ENCODE data around the gene NME3. TPM values are rescaled to one million over a fixed set of nuclear protein-coding genes. Genes with fewer than 3 reads are reported as not detected.

NME3 gene
- total RNA-seq (10 to 100 TPM; 45.1 to 95.9 (median 87.5) TPM), total RNA-seq (5.1 to 58.9 (median 27.9) reads per million in 29 experiments)
- 46.4 TPM for total RNA-seq (2013)

- Histone ChIP-seq H3K9me3 (no peaks in the 10 kb centered on the region), H3K4me3 (ENCODE audit: control insufficient read depth in 1 of 2, extremely low read depth in 1 of 2, low read length in 1 of 2) (peak within 1 kb of the TSS; percentile 67 to 79), H3K4me1 (ENCODE audit: control insufficient read depth in 1 of 2, extremely low read depth in 1 of 2, insufficient read depth in 2 of 2, low read length in 2 of 2) (peaks cover 4 to 45% of the 10 kb centered on the region in 2 experiments), H3K27ac (ENCODE audit: low read length) (peak within 1 kb of the TSS; percentile 54), H3K27me3 (replicated peaks in 1 of 2; ENCODE audit: control insufficient read depth in 2 of 2, extremely low read depth in 1 of 2, insufficient read depth in 2 of 2, low read length in 1 of 2) (no peaks in the 10 kb centered on the region), H3K36me3 (ENCODE audit: control insufficient read depth in 2 of 2, extremely low read depth in 1 of 2, insufficient read depth in 1 of 2, low read length in 1 of 2) (peaks cover 6 to 27% of the 10 kb centered on the region in 2 donors)
- under 1% methylated on average over 68 of the region's 79 CpGs for WGBS (ENCODE audit: insufficient coverage)
- Mint-ChIP-seq H3K9me3 (no peaks in the 10 kb centered on the region), H3K36me3 (peaks cover 6% of the 10 kb centered on the region), H3K4me1 (peaks cover 17 to 24% (median 18%) of the 10 kb centered on the region in 3 donors), H3K4me3 (peak within 1 kb of the TSS; percentile 94 to 98 (median 97)), H3K27me3 (no peaks in the 10 kb centered on the region), H3K27ac (peak within 1 kb of the TSS; percentile 95 to 97)
- DNase-seq: peak; percentile 17 to 80 (median 61)
- CTCF ChIA-PET: interaction anchor here in 1 of 2 donors (2.2 kb wide), 1 partner anchor 11 kb away, joined by 12 read pairs; the partner anchor contains the start of genes NUBP2 and SPSB3
- peak; percentile 57 to 60 (median 60) for ATAC-seq (replicated peaks in 1 of 4)
- POLR2A ChIA-PET: no interaction called here
Measured at GRCh38 chr16:1771188-1771863, at the start of gene NME3. NME3 (minus strand) TSS chr16:1771543; CDS start chr16:1771534, 9 bp downstream.

DNA sequence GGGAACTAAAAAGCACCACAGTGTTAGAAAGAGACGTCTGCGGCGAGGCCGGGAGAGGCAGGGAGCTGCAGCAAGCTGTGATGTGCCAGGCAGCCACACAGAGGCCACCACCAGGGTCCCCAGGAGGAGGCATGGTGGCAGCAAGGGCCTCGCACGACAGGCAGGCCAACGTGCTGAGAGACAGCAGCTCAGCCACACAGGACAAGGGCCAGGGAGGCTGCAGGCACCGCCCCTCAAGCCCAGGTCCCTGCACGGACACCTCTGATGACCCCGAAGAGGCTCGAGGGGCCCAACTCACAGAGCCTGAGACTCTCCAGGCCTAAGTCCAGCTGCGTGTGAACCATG, 49.6 kb upstream of the NME3 start:
- CTCF ChIA-PET: no interaction called here
- H3K4me1 Mint-ChIP-seq: peaks cover 7 to 22% (median 20%) of the 10 kb centered on the region in 3 donors
- Histone ChIP-seq H3K27ac (ENCODE audit: low read length) (no peak overlapping the region), H3K9me3 (no peaks in the 10 kb centered on the region), H3K36me3 (ENCODE audit: control insufficient read depth in 2 of 2, extremely low read depth in 1 of 2, insufficient read depth in 1 of 2, low read length in 1 of 2) (peaks cover 40 to 66% of the 10 kb centered on the region in 2 donors), H3K4me1 (ENCODE audit: control insufficient read depth in 1 of 2, extremely low read depth in 1 of 2, insufficient read depth in 2 of 2, low read length in 2 of 2) (peaks cover 3 to 43% of the 10 kb centered on the region in 2 experiments), H3K4me3 (ENCODE audit: control insufficient read depth in 1 of 2, extremely low read depth in 1 of 2, low read length in 1 of 2) (no peak overlapping the region), H3K27me3 (replicated peaks in 1 of 2; ENCODE audit: control insufficient read depth in 2 of 2, extremely low read depth in 1 of 2, insufficient read depth in 2 of 2, low read length in 1 of 2) (no peaks in the 10 kb centered on the region)
- H3K27ac Mint-ChIP-seq: no peak overlapping the region
- POLR2A ChIA-PET: no interaction called here
- no peaks in the 10 kb centered on the region for H3K9me3 Mint-ChIP-seq
- WGBS (ENCODE audit: insufficient coverage): 89% methylated on average over 9 of the region's 12 CpGs
- H3K27me3 Mint-ChIP-seq: no peaks in the 10 kb centered on the region
- DNase-seq (no peak), ATAC-seq (replicated peaks in 1 of 4) (no peak)
- no peaks in the 10 kb centered on the region for H3K36me3 Mint-ChIP-seq
- no peak overlapping the region for H3K4me3 Mint-ChIP-seq

GRCh38 chr16:1820096-1820945, 49.0 kb upstream of the NME3 start:
- no peaks in the 10 kb centered on the region for H3K9me3 Mint-ChIP-seq
- POLR2A ChIA-PET: no interaction called here
- no peak for ATAC-seq (replicated peaks in 1 of 4)
- no peak overlapping the region for H3K4me3 Mint-ChIP-seq
- peaks cover 3% of the 10 kb centered on the region for H3K36me3 Mint-ChIP-seq
- H3K9me3 ChIP-seq: no peaks in the 10 kb centered on the region
- no peak overlapping the region for H3K4me3 ChIP-seq (ENCODE audit: control insufficient read depth in 1 of 2, extremely low read depth in 1 of 2, low read length in 1 of 2)
- peaks cover 45 to 69% of the 10 kb centered on the region in 2 donors for H3K36me3 ChIP-seq (ENCODE audit: control insufficient read depth in 2 of 2, extremely low read depth in 1 of 2, insufficient read depth in 1 of 2, low read length in 1 of 2)
- H3K27ac ChIP-seq (ENCODE audit: low read length): no peak overlapping the region
- peaks cover 2 to 37% of the 10 kb centered on the region in 2 experiments for H3K4me1 ChIP-seq (ENCODE audit: control insufficient read depth in 1 of 2, extremely low read depth in 1 of 2, insufficient read depth in 2 of 2, low read length in 2 of 2)
- no peaks in the 10 kb centered on the region for H3K27me3 ChIP-seq (replicated peaks in 1 of 2; ENCODE audit: control insufficient read depth in 2 of 2, extremely low read depth in 1 of 2, insufficient read depth in 2 of 2, low read length in 1 of 2)
- peaks cover 7 to 18% (median 14%) of the 10 kb centered on the region in 3 donors for H3K4me1 Mint-ChIP-seq
- H3K27me3 Mint-ChIP-seq: no peaks in the 10 kb centered on the region
- no peak for DNase-seq
- WGBS (ENCODE audit: insufficient coverage): 97% methylated on average over 16 of the region's 25 CpGs
- CTCF ChIA-PET: no interaction called here
- H3K27ac Mint-ChIP-seq: no peak overlapping the region

GRCh38 chr16:1819611-1820010, 48.3 kb upstream of the NME3 start:
- CTCF ChIA-PET: no interaction called here
- POLR2A ChIA-PET: no interaction called here
- H3K36me3 ChIP-seq (ENCODE audit: control insufficient read depth in 2 of 2, extremely low read depth in 1 of 2, insufficient read depth in 1 of 2, low read length in 1 of 2): peaks cover 47 to 71% of the 10 kb centered on the region in 2 donors
- no peak overlapping the region for H3K4me3 ChIP-seq (ENCODE audit: control insufficient read depth in 1 of 2, extremely low read depth in 1 of 2, low read length in 1 of 2)
- DNase-seq (no peak), ATAC-seq (replicated peaks in 1 of 4) (no peak)
- H3K27me3 ChIP-seq (replicated peaks in 1 of 2; ENCODE audit: control insufficient read depth in 2 of 2, extremely low read depth in 1 of 2, insufficient read depth in 2 of 2, low read length in 1 of 2): no peaks in the 10 kb centered on the region
- peaks cover 0 to 29% of the 10 kb centered on the region in 2 experiments for H3K4me1 ChIP-seq (ENCODE audit: control insufficient read depth in 1 of 2, extremely low read depth in 1 of 2, insufficient read depth in 2 of 2, low read length in 2 of 2)
- Mint-ChIP-seq H3K36me3 (peaks cover 9% of the 10 kb centered on the region), H3K4me3 (no peak overlapping the region), H3K27ac (no peak overlapping the region), H3K4me1 (peaks cover 3 to 13% (median 10%) of the 10 kb centered on the region in 3 donors), H3K27me3 (no peaks in the 10 kb centered on the region), H3K9me3 (no peaks in the 10 kb centered on the region)
- WGBS (ENCODE audit: insufficient coverage): 95% methylated on average over 11 of the region's 15 CpGs
- no peak overlapping the region for H3K27ac ChIP-seq (ENCODE audit: low read length)
- no peaks in the 10 kb centered on the region for H3K9me3 ChIP-seq

- CTCF ChIA-PET: no interaction called here
- no peaks in the 10 kb centered on the region for H3K9me3 Mint-ChIP-seq
- ATAC-seq (replicated peaks in 1 of 4): no peak
Measured at GRCh38 chr16:1818873-1819525, 47.7 kb upstream of the NME3 start.

GRCh38 chr16:1818204-1818872, 47.0 kb upstream of the NME3 start:
- no peaks in the 10 kb centered on the region for H3K9me3 Mint-ChIP-seq
- H3K4me3 Mint-ChIP-seq: no peak overlapping the region
- ATAC-seq (replicated peaks in 1 of 4) (no peak), DNase-seq (no peak)
- peaks cover 0 to 19% of the 10 kb centered on the region in 2 experiments for H3K4me1 ChIP-seq (ENCODE audit: control insufficient read depth in 1 of 2, extremely low read depth in 1 of 2, insufficient read depth in 2 of 2, low read length in 2 of 2)
- ChIA-PET POLR2A (no interaction called here), CTCF (no interaction called here)
- no peaks in the 10 kb centered on the region for H3K9me3 ChIP-seq
- no peak overlapping the region for H3K4me3 ChIP-seq (ENCODE audit: control insufficient read depth in 1 of 2, extremely low read depth in 1 of 2, low read length in 1 of 2)
- H3K4me1 Mint-ChIP-seq: peaks cover under 1 to 3% (median 2%) of the 10 kb centered on the region in 3 donors
- no peaks in the 10 kb centered on the region for H3K27me3 ChIP-seq (replicated peaks in 1 of 2; ENCODE audit: control insufficient read depth in 2 of 2, extremely low read depth in 1 of 2, insufficient read depth in 2 of 2, low read length in 1 of 2)
- WGBS (ENCODE audit: insufficient coverage): 94% methylated on average over 27 of the region's 27 CpGs
- H3K27ac ChIP-seq (ENCODE audit: low read length): no peak overlapping the region
- peaks cover 47 to 78% of the 10 kb centered on the region in 2 donors for H3K36me3 ChIP-seq (ENCODE audit: control insufficient read depth in 2 of 2, extremely low read depth in 1 of 2, insufficient read depth in 1 of 2, low read length in 1 of 2)
- no peaks in the 10 kb centered on the region for H3K27me3 Mint-ChIP-seq
- no peak overlapping the region for H3K27ac Mint-ChIP-seq
- peaks cover 14% of the 10 kb centered on the region for H3K36me3 Mint-ChIP-seq

More at GRCh38 chr16:1818873-1819525, 47.7 kb upstream of the NME3 start:
- 96% methylated on average over 31 of the region's 35 CpGs for WGBS (ENCODE audit: insufficient coverage)
- Mint-ChIP-seq H3K27me3 (no peaks in the 10 kb centered on the region), H3K4me3 (no peak overlapping the region), H3K4me1 (peaks cover 0 to 7% (median 4%) of the 10 kb centered on the region in 3 donors), H3K36me3 (peaks cover 9% of the 10 kb centered on the region), H3K27ac (no peak overlapping the region)
- Histone ChIP-seq H3K9me3 (no peaks in the 10 kb centered on the region), H3K27ac (ENCODE audit: low read length) (no peak overlapping the region), H3K4me3 (ENCODE audit: control insufficient read depth in 1 of 2, extremely low read depth in 1 of 2, low read length in 1 of 2) (no peak overlapping the region), H3K4me1 (ENCODE audit: control insufficient read depth in 1 of 2, extremely low read depth in 1 of 2, insufficient read depth in 2 of 2, low read length in 2 of 2) (peaks cover 0 to 23% of the 10 kb centered on the region in 2 experiments), H3K36me3 (ENCODE audit: control insufficient read depth in 2 of 2, extremely low read depth in 1 of 2, insufficient read depth in 1 of 2, low read length in 1 of 2) (peaks cover 47 to 71% of the 10 kb centered on the region in 2 donors), H3K27me3 (replicated peaks in 1 of 2; ENCODE audit: control insufficient read depth in 2 of 2, extremely low read depth in 1 of 2, insufficient read depth in 2 of 2, low read length in 1 of 2) (no peaks in the 10 kb centered on the region)
- DNase-seq: no peak
- POLR2A ChIA-PET: no interaction called here

Measured in T-cell (primary cell).